ENCODE results near the gene UNC13C.
A peak's percentile ranks its signal among the peaks of the same experiment; 100 is the strongest.
"Not testable (repeated sequence)": the region's sequence is repeated elsewhere in the genome, so short reads cannot be mapped to it uniquely, and the experiment has no call there.

Gene UNC13C

GRCh38 chr15:53978253-53978906 lies at the start of gene UNC13C:
UNC13C (plus strand) TSS chr15:53978441; CDS start chr15:54012904, 34,463 bp downstream.
- DNase-seq: peak in 1 of 2 experiments; percentile 65

GRCh38 chr15:53936137-53936536 lies 42.1 kb upstream of the UNC13C start:
- DNase-seq: no peak

- not testable (repeated sequence) for DNase-seq
These were observed 40.6 kb upstream of the UNC13C start for GRCh38 chr15:53937632-53938031.

- DNase-seq: no peak
These were observed 27.7 kb upstream of the UNC13C start for GRCh38 chr15:53950572-53950971.

- DNase-seq: no peak
These were observed 22.8 kb upstream of the UNC13C start for GRCh38 chr15:53955396-53955795.

- no peak for DNase-seq
These were observed 15.3 kb upstream of the UNC13C start for GRCh38 chr15:53962646-53963561.

GRCh38 chr15:53963801-53964200 lies 14.4 kb upstream of the UNC13C start:
- DNase-seq: no peak

GRCh38 chr15:53974121-53974520 lies 4.1 kb upstream of the UNC13C start:
- DNase-seq: peak; percentile 22 to 61

- no peak for DNase-seq
These were observed 3.4 kb upstream of the UNC13C start for GRCh38 chr15:53974813-53975212.

GRCh38 chr15:53976844-53977392 lies 1.3 kb upstream of the UNC13C start:
- DNase-seq: peak; percentile 63 to 77

GRCh38 chr15:53979051-53979788 lies 979 bp downstream of the UNC13C start:
- DNase-seq: no peak

GRCh38 chr15:53980021-53980420 lies 1.8 kb downstream of the UNC13C start:
- no peak for DNase-seq

GRCh38 chr15:53982071-53982680 lies 3.9 kb downstream of the UNC13C start:
- DNase-seq: no peak

GRCh38 chr15:53982876-53983275 lies 4.6 kb downstream of the UNC13C start:
- peak in 1 of 2 experiments; percentile 39 for DNase-seq

- DNase-seq: no peak
These were observed 6.0 kb downstream of the UNC13C start for GRCh38 chr15:53984221-53984620.

GRCh38 chr15:53985562-53985961 lies 7.3 kb downstream of the UNC13C start:
- no peak for DNase-seq

- no peak for DNase-seq
These were observed 9.2 kb downstream of the UNC13C start for GRCh38 chr15:53987480-53987879.

- no peak for DNase-seq
These were observed 29.0 kb downstream of the UNC13C start for GRCh38 chr15:54007256-54007655.

GRCh38 chr15:54011656-54012055 lies 33.4 kb downstream of the UNC13C start:
- DNase-seq: no peak

- DNase-seq: no peak
These were observed 35.9 kb downstream of the UNC13C start for GRCh38 chr15:54014067-54014655.

GRCh38 chr15:54017251-54017650 lies 39.0 kb downstream of the UNC13C start:
- DNase-seq: no peak

GRCh38 chr15:54017959-54018358 lies 39.7 kb downstream of the UNC13C start:
- DNase-seq: peak; percentile 95 to 96
